ENCODE measurements around the gene KPNA2.
"Not testable (repeated sequence)": the region's sequence is repeated elsewhere in the genome, so short reads cannot be mapped to it uniquely, and the experiment has no call there.

Gene KPNA2

GRCh38 chr17:68021963-68022362, 13.6 kb upstream of the KPNA2 start:
- no peak overlapping the region for H3K27ac ChIP-seq
- no peak overlapping the region for H3K4me3 ChIP-seq (ENCODE audit: low read depth in 1 of 2, low read length in 1 of 2)
- TF ChIP-seq CTCF (IDR thresholded peaks at IDR 0.05), result no peak
- H3K9me3 ChIP-seq, result no peaks in the 10 kb centered on the region
- H3K27me3 ChIP-seq, result no peaks in the 10 kb centered on the region
- H3K36me3 ChIP-seq, result no peaks in the 10 kb centered on the region
- H3K4me1 ChIP-seq (ENCODE audit: control insufficient read depth in 1 of 2, insufficient read depth in 1 of 2, low read depth in 1 of 2, low read length in 1 of 2), result peaks cover 13% of the 10 kb centered on the region in 2 experiments

GRCh38 chr17:68022547-68022946, 13.0 kb upstream of the KPNA2 start:
- H3K4me3 ChIP-seq (ENCODE audit: low read depth in 1 of 2, low read length in 1 of 2); H3K27me3 ChIP-seq; H3K36me3 ChIP-seq; H3K9me3 ChIP-seq; H3K27ac ChIP-seq: not testable (repeated sequence)
- peaks cover 13% of the 10 kb centered on the region in 2 experiments for H3K4me1 ChIP-seq (ENCODE audit: control insufficient read depth in 1 of 2, insufficient read depth in 1 of 2, low read depth in 1 of 2, low read length in 1 of 2)

- no peak for TF ChIP-seq CTCF (IDR thresholded peaks at IDR 0.05)
- Histone ChIP-seq H3K4me3 (ENCODE audit: low read depth in 1 of 2, low read length in 1 of 2) (no peak overlapping the region), H3K27ac (no peak overlapping the region), H3K4me1 (ENCODE audit: control insufficient read depth in 1 of 2, insufficient read depth in 1 of 2, low read depth in 1 of 2, low read length in 1 of 2) (peaks cover 0 to under 1% of the 10 kb centered on the region in 2 experiments), H3K36me3 (no peaks in the 10 kb centered on the region), H3K9me3 (no peaks in the 10 kb centered on the region), H3K27me3 (no peaks in the 10 kb centered on the region)
These were observed 5.9 kb upstream of the KPNA2 start for GRCh38 chr17:68029512-68030215.

GRCh38 chr17:68033636-68034451, 1.7 kb upstream of the KPNA2 start:
- no peaks in the 10 kb centered on the region for H3K36me3 ChIP-seq
- no peak overlapping the region for H3K4me3 ChIP-seq (ENCODE audit: low read depth in 1 of 2, low read length in 1 of 2)
- no peak overlapping the region for H3K27ac ChIP-seq
- no peaks in the 10 kb centered on the region for H3K9me3 ChIP-seq
- no peaks in the 10 kb centered on the region for H3K27me3 ChIP-seq
- H3K4me1 ChIP-seq (ENCODE audit: control insufficient read depth in 1 of 2, insufficient read depth in 1 of 2, low read depth in 1 of 2, low read length in 1 of 2), result peaks cover 17 to 18% of the 10 kb centered on the region in 2 experiments
- TF ChIP-seq CTCF (IDR thresholded peaks at IDR 0.05), result no peak

GRCh38 chr17:68034452-68034776, 1.1 kb upstream of the KPNA2 start:
- no peak for TF ChIP-seq CTCF (IDR thresholded peaks at IDR 0.05)
- Histone ChIP-seq H3K36me3 (no peaks in the 10 kb centered on the region), H3K9me3 (no peaks in the 10 kb centered on the region), H3K4me3 (ENCODE audit: low read depth in 1 of 2, low read length in 1 of 2) (no peak overlapping the region), H3K4me1 (ENCODE audit: control insufficient read depth in 1 of 2, insufficient read depth in 1 of 2, low read depth in 1 of 2, low read length in 1 of 2) (peaks cover 17 to 18% of the 10 kb centered on the region in 2 experiments), H3K27ac (no peak overlapping the region), H3K27me3 (no peaks in the 10 kb centered on the region)

- Histone ChIP-seq H3K4me1 (ENCODE audit: control insufficient read depth in 1 of 2, insufficient read depth in 1 of 2, low read depth in 1 of 2, low read length in 1 of 2) (peaks cover 17 to 18% of the 10 kb centered on the region in 2 experiments), H3K27me3 (no peaks in the 10 kb centered on the region), H3K4me3 (ENCODE audit: low read depth in 1 of 2, low read length in 1 of 2) (peak overlapping the region; percentile 96 to 98), H3K27ac (peak overlapping the region; percentile 15), H3K9me3 (no peaks in the 10 kb centered on the region), H3K36me3 (no peaks in the 10 kb centered on the region)
- peak; percentile 50 for TF ChIP-seq CTCF (IDR thresholded peaks at IDR 0.05)
These were observed 408 bp upstream of the KPNA2 start for GRCh38 chr17:68035131-68035522.

Data from neutrophil (primary cell).